HEK293T (cell line): ENCODE measurements around the gene GPR18.

ENCODE experiments used
- BHLHE40 ChIP-seq: fragments of 450-650 bp; IDR thresholded peaks from 2 replicates; pipeline ENCODE4 v1.6.1; 2016; ENCODE audit warnings: mild to moderate bottlenecking, moderate library complexity, borderline replicate concordance
- ELF4 ChIP-seq: fragments of 450-650 bp; IDR thresholded peaks from 2 replicates; pipeline ENCODE4 v1.6.1; 2017; ENCODE audit warnings: antibody characterized with exemption
- FOXM1 ChIP-seq: fragments of 450-650 bp; IDR thresholded peaks from 2 replicates; pipeline ENCODE4 v1.6.1; 2017; ENCODE audit warnings: mild to moderate bottlenecking, borderline replicate concordance
- SP1 ChIP-seq: fragments of 450-650 bp; IDR thresholded peaks from 2 replicates; pipeline ENCODE4 v1.6.1; 2017
- SUZ12 ChIP-seq: fragments of 450-650 bp; IDR thresholded peaks from 2 replicates; pipeline ENCODE4 v1.6.1; 2016; ENCODE audit warnings: mild to moderate bottlenecking
- TARDBP ChIP-seq: fragments of 450-650 bp; IDR thresholded peaks from 2 replicates; pipeline ENCODE4 v1.6.1; 2016
- ZNF384 ChIP-seq: fragments of 450-650 bp; IDR thresholded peaks from 2 replicates; pipeline ENCODE4 v1.6.1; 2016

- TF ChIP-seq TARDBP, result no peak
- no peak for TF ChIP-seq FOXM1
- no peak for TF ChIP-seq SP1
- TF ChIP-seq BHLHE40, result no peak
- no peak for TF ChIP-seq ZNF384
- TF ChIP-seq SUZ12, result no peak
- TF ChIP-seq ELF4, result no peak
Measured at GRCh38 chr13:99217461-99218110, 40.6 kb downstream of the GPR18 start.
